ENCODE measurements around the gene ZBBX. TPM values are rescaled to one million over a fixed set of nuclear protein-coding genes. Genes with fewer than 3 reads are reported as not detected.

ZBBX gene
- total RNA-seq, 4 donors from 2014 or later, result not detected

DNA sequence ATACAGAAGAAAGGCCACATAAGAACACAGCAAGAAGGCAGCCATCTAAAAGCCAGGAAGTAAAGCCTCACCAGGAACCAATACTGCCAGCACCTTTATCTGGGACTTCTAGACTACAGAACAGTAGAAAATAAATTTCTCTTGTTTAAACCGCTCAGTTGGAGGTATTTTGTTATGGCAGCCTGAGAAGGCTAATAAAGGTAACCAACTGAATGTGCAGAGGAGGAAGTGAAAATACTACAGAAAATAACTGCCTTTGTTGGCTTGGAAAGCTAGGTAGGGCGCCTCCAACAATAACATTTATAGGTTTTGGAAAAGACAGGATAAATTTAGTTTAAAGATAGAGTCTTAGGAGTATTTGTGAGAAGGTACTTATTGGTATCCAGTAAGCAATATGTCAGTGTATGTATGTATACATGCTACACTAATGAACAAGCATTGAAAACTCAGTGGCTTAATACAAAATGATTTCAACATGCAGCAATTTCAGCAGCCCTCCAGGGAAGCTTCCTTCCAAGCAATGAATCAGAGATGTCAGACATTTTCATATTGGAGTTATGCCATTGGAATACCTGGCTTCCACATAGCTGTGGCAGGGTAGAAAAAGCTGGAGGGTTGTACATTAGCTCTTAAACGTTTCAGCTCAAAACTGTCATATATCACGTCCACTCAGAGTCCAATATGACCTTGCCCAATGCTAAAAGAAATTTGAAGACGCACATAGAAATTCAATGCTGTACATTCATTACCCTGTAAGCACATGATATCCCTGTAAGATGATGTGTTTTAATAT lies 48.9 kb downstream of the ZBBX start:
- Histone ChIP-seq H3K36me3 (no peaks in the 10 kb centered on the region), H3K4me1 (no peaks in the 10 kb centered on the region), H3K9me3 (no peaks in the 10 kb centered on the region), H3K27me3 (no peaks in the 10 kb centered on the region), H3K4me3 (no peak overlapping the region), H3K27ac (no peak overlapping the region)
- no peak for DNase-seq (ENCODE audit: low spot score in 2 of 2)
- TF ChIP-seq POLR2A (IDR thresholded peaks at IDR 0.05), result no peak
- no peak for TF ChIP-seq POLR2AphosphoS5 (IDR thresholded peaks at IDR 0.05)
- TF ChIP-seq, protein P1, sequence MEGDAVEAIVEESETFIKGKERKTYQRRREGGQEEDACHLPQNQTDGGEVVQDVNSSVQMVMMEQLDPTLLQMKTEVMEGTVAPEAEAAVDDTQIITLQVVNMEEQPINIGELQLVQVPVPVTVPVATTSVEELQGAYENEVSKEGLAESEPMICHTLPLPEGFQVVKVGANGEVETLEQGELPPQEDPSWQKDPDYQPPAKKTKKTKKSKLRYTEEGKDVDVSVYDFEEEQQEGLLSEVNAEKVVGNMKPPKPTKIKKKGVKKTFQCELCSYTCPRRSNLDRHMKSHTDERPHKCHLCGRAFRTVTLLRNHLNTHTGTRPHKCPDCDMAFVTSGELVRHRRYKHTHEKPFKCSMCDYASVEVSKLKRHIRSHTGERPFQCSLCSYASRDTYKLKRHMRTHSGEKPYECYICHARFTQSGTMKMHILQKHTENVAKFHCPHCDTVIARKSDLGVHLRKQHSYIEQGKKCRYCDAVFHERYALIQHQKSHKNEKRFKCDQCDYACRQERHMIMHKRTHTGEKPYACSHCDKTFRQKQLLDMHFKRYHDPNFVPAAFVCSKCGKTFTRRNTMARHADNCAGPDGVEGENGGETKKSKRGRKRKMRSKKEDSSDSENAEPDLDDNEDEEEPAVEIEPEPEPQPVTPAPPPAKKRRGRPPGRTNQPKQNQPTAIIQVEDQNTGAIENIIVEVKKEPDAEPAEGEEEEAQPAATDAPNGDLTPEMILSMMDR (IDR thresholded peaks at IDR 0.05), result no peak
- no peak for TF ChIP-seq EP300 (IDR thresholded peaks at IDR 0.05)
- 70% methylated on average over 5 of the region's 5 CpGs for WGBS

GRCh38 chr3:167323572-167323971 lies 56.5 kb downstream of the ZBBX start:
- Histone ChIP-seq H3K4me1 (no peaks in the 10 kb centered on the region), H3K27me3 (no peaks in the 10 kb centered on the region), H3K36me3 (no peaks in the 10 kb centered on the region), H3K4me3 (no peak overlapping the region), H3K27ac (no peak overlapping the region), H3K9me3 (no peaks in the 10 kb centered on the region)
- no peak for DNase-seq (ENCODE audit: low spot score in 2 of 2)
- WGBS, result 64% methylated on average over 2 of the region's 2 CpGs
- TF ChIP-seq POLR2AphosphoS5 (IDR thresholded peaks at IDR 0.05), result no peak
- no peak for TF ChIP-seq POLR2A (IDR thresholded peaks at IDR 0.05)
- TF ChIP-seq, protein P1 (IDR thresholded peaks at IDR 0.05), result no peak
- no peak for TF ChIP-seq EP300 (IDR thresholded peaks at IDR 0.05)

DNA sequence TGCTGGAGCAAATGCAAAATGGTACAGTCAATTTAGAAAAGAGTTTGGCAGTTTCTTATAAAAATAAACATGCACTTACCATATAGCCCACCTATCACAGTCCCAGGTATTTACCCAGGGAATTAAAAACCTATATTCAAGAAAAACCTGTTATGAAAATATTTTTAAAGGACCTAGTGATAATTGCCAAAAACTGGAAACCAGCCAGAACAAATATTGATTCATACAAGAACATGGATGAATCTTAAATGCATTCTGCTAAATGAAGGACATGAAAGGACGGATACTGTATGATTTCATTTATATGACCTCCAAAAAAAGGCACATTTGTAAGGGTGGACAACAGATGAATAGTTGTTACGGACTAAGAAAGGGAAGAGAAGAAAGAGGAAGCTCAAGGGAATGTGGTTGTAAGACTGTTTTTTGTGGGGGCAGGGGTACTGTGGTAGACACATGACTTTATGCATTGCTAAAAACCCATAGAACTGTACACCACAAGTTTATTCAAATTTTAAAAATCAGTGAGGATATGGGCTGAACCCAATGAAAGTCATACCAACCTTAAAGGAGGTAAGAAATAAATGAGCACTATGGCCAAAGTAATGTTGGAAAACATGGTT lies 61.0 kb downstream of the ZBBX start:
- DNase-seq (ENCODE audit: low spot score in 2 of 2), result no peak

DNA sequence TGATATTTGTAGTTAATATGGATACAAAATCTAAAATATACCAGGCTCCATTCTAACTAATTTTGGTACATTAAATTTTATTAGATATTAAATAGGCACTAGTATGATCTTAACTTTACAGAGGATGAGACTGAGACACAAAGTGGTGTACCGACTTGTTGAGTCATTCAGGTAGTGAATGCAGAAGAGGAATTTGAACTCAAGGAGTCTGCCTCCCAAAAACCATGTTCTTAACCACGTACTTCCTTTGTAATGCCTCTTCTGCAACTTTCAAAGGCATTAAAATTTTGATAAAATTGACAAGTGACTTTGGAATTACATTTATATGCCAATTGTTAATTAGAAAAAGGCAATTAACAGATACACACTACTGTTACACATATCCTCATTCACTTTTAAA lies 61.8 kb downstream of the ZBBX start:
- Histone ChIP-seq H3K9me3 (no peaks in the 10 kb centered on the region), H3K27ac (no peak overlapping the region), H3K36me3 (no peaks in the 10 kb centered on the region), H3K27me3 (no peaks in the 10 kb centered on the region), H3K4me1 (no peaks in the 10 kb centered on the region), H3K4me3 (no peak overlapping the region)
- no peak for TF ChIP-seq POLR2AphosphoS5 (IDR thresholded peaks at IDR 0.05)
- TF ChIP-seq EP300 (IDR thresholded peaks at IDR 0.05), result no peak
- no peak for TF ChIP-seq POLR2A (IDR thresholded peaks at IDR 0.05)
- TF ChIP-seq, protein P1 (IDR thresholded peaks at IDR 0.05), result no peak
- 68% methylated on average over 2 of the region's 2 CpGs for WGBS
- no peak for DNase-seq (ENCODE audit: low spot score in 2 of 2)

More for the DNA sequence above, 61.0 kb downstream of the ZBBX start:
- H3K27me3 ChIP-seq, result no peaks in the 10 kb centered on the region
- H3K4me3 ChIP-seq, result no peak overlapping the region
- TF ChIP-seq POLR2AphosphoS5 (IDR thresholded peaks at IDR 0.05) (no peak), POLR2A (IDR thresholded peaks at IDR 0.05) (no peak), EP300 (IDR thresholded peaks at IDR 0.05) (no peak)
- TF ChIP-seq, protein P1 (IDR thresholded peaks at IDR 0.05), result no peak
- 63% methylated on average over 2 of the region's 2 CpGs for WGBS
- H3K4me1 ChIP-seq, result no peaks in the 10 kb centered on the region
- H3K9me3 ChIP-seq, result no peaks in the 10 kb centered on the region
- no peaks in the 10 kb centered on the region for H3K36me3 ChIP-seq
- no peak overlapping the region for H3K27ac ChIP-seq

- Histone ChIP-seq H3K4me3 (no peak overlapping the region), H3K9me3 (no peaks in the 10 kb centered on the region), H3K36me3 (no peaks in the 10 kb centered on the region), H3K27ac (no peak overlapping the region), H3K27me3 (no peaks in the 10 kb centered on the region), H3K4me1 (no peaks in the 10 kb centered on the region)
- DNase-seq (ENCODE audit: low spot score in 2 of 2), result no peak
- TF ChIP-seq, protein P1 (IDR thresholded peaks at IDR 0.05), result no peak
- TF ChIP-seq EP300 (IDR thresholded peaks at IDR 0.05), result no peak
- TF ChIP-seq POLR2A (IDR thresholded peaks at IDR 0.05), result no peak
- no peak for TF ChIP-seq POLR2AphosphoS5 (IDR thresholded peaks at IDR 0.05)
- WGBS, result 46% methylated on average over 1 of the region's 1 CpG
These were observed 73.8 kb downstream of the ZBBX start for GRCh38 chr3:167306319-167306718.

Measured in suprapubic skin (tissue), 4 donors.